Breast epithelium (tissue), 4 donors: ENCODE measurements around the gene TEX13D. TPM values are rescaled to one million over a fixed set of nuclear protein-coding genes. Genes with fewer than 3 reads are reported as not detected.

Source experiments
- DNase-seq, 2 donors: peaks; one replicate each; pipeline ENCODE4 v3.0.0-alpha.2; 2019; ENCODE audit warnings: low spot score in 2 of 2
- H3K27ac ChIP-seq, 2 donors: fragments of 200-600 bp; sonication (generic) in 1 of 2; one replicate each; pipeline ENCODE4 v1.5.1; 2016 to 2019; ENCODE audit warnings: mild to moderate bottlenecking in 1 of 2
- H3K27me3 ChIP-seq, 2 donors: fragments of 200-600 bp; sonication (generic) in 1 of 2; one replicate each; pipeline versions ENCODE4 v1.5.1 to v1.6.0; 2017 to 2019; ENCODE audit warnings: control low read depth in 1 of 2, mild to moderate bottlenecking in 1 of 2
- H3K36me3 ChIP-seq: fragments of 200-600 bp; one replicate; pipeline ENCODE4 v1.5.1; 2019
- H3K4me1 ChIP-seq, 2 donors: fragments of 200-600 bp; sonication (generic); one replicate each; pipeline ENCODE4 v1.5.1; 2016 to 2019; ENCODE audit warnings: control low read depth in 1 of 2
- H3K4me3 ChIP-seq, 3 donors: fragments of 200-600 bp; sonication (generic); 1 replicate in 2 of 3; 2 replicates in 1 of 3; pipeline ENCODE4 v1.5.1; 2016 to 2019; ENCODE audit warnings: mild to moderate bottlenecking in 3 of 3, moderate library complexity in 2 of 3
- H3K9me3 ChIP-seq, 2 donors: fragments of 200-600 bp; sonication (generic) in 1 of 2; one replicate each; pipeline ENCODE4 v1.5.1; 2016 to 2019; ENCODE audit warnings: control low read depth in 1 of 2
- POLR2A ChIP-seq: fragments of 450-650 bp; IDR thresholded peaks from one replicate; pipeline ENCODE4 v1.6.1; 2016; ENCODE audit warnings: antibody characterized with exemption, mild to moderate bottlenecking, moderate library complexity
- POLR2AphosphoS5 ChIP-seq, 3 donors: sonication (generic); formaldehyde crosslinking; IDR thresholded peaks; one replicate each; pipeline ENCODE4 v1.6.1; 2017; ENCODE audit warnings: antibody characterized with exemption in 3 of 3
- intact Hi-C: fragments of 100-400 bp; cut with DNase I; formaldehyde crosslinking; loops from one replicate; pipeline ENCODE4 v1.15.1; 2023; ENCODE audit warnings: low total_unique reads
- total RNA-seq, 3 donors: library from RNA; depleted of rRNA; stranded (reverse); fragments of >200 nt; gene quantifications; one replicate each; pipeline ENCODE4 v1.1.0, GENCODE V29; 2016
- TF ChIP-seq, protein P1 (sequence below), 3 donors: fragments of 450-650 bp; IDR thresholded peaks; one replicate each; pipeline ENCODE4 v1.5.1; 2016 to 2017; ENCODE audit warnings: antibody characterized with exemption in 3 of 3, mild to moderate bottlenecking in 3 of 3, moderate library complexity in 3 of 3

Gene TEX13D
- total RNA-seq, 3 donors from 2014 or later: not detected

DNA sequence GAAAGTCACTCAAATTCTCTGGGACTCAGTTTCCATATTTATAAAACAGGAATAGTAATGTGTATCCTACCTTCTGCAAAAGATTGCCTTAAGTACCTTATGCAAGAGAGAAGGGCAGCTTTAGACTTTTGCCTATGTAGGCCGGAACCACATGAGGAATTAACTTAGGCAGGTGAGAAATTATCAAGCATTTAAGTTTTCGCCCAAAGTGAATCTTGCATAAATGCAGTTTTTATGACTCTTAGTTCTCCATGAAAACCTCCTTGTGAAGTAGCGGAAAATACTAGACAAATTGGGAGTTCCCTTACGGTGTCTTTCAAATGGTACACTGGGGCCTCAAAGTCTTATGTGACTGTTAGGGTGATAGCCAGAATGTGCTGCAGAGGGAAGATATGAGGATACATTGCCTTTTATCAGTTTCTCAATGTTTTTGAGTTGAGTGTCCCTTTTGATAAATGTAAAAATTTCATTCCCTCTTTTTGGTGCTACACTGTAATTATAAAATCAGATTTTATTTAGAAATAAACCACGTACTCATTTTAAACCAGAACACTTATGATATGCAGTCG, 16.5 kb downstream of the TEX13D start:
- Histone ChIP-seq H3K27me3 (peaks cover 0 to 8% of the 10 kb centered on the region in 2 donors), H3K4me1 (no peaks in the 10 kb centered on the region), H3K36me3 (no peaks in the 10 kb centered on the region), H3K27ac (no peak overlapping the region), H3K9me3 (no peaks in the 10 kb centered on the region), H3K4me3 (no peak overlapping the region)
- TF ChIP-seq, protein P1, sequence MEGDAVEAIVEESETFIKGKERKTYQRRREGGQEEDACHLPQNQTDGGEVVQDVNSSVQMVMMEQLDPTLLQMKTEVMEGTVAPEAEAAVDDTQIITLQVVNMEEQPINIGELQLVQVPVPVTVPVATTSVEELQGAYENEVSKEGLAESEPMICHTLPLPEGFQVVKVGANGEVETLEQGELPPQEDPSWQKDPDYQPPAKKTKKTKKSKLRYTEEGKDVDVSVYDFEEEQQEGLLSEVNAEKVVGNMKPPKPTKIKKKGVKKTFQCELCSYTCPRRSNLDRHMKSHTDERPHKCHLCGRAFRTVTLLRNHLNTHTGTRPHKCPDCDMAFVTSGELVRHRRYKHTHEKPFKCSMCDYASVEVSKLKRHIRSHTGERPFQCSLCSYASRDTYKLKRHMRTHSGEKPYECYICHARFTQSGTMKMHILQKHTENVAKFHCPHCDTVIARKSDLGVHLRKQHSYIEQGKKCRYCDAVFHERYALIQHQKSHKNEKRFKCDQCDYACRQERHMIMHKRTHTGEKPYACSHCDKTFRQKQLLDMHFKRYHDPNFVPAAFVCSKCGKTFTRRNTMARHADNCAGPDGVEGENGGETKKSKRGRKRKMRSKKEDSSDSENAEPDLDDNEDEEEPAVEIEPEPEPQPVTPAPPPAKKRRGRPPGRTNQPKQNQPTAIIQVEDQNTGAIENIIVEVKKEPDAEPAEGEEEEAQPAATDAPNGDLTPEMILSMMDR (IDR thresholded peaks at IDR 0.05): no peak
- TF ChIP-seq POLR2A (no peak), POLR2AphosphoS5 (IDR thresholded peaks at IDR 0.05) (no peak)
- DNase-seq: no peak
- intact Hi-C loops: no loop called here

- intact Hi-C loops: no loop called here
- H3K4me3 ChIP-seq: no peak overlapping the region
- no peak for DNase-seq
- no peaks in the 10 kb centered on the region for H3K27me3 ChIP-seq
- no peak overlapping the region for H3K27ac ChIP-seq
- TF ChIP-seq, protein P1 (IDR thresholded peaks at IDR 0.05): no peak
- TF ChIP-seq POLR2A (no peak), POLR2AphosphoS5 (IDR thresholded peaks at IDR 0.05) (no peak)
- H3K4me1 ChIP-seq: no peaks in the 10 kb centered on the region
- no peaks in the 10 kb centered on the region for H3K36me3 ChIP-seq
- H3K9me3 ChIP-seq: no peaks in the 10 kb centered on the region
Observed at GRCh38 chrX:124354648-124355047, 22.2 kb downstream of the TEX13D start.

DNA sequence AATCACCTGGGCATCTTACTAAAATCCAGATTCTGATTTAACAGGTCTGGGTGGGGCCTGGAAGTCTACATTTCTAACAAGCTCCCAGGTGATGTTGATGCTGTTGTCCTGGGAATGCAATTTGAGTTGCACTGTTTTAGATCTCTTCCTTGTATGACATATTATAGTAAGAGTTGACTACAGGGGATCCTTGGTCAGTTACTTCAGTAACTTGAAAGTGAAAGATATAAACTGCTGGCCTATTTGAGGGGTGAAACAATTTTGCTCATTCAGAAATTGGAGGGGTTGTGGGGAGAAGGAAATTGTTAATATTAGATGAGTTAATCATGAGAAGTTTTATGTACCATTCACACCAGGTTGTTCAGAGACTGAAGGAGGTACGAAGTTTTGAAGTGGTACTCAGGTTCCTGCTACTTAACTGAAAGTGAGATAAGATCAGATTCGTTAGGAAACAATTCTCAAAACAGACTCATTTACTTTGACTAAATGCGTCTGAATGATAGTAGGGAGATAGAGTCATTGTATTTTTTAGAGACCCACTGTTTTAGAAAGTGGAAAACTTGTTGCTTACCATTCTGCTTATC, 26.4 kb downstream of the TEX13D start:
- Histone ChIP-seq H3K27me3 (peaks cover 0 to 2% of the 10 kb centered on the region in 2 donors), H3K4me3 (no peak overlapping the region), H3K9me3 (no peaks in the 10 kb centered on the region), H3K36me3 (no peaks in the 10 kb centered on the region), H3K27ac (no peak overlapping the region), H3K4me1 (no peaks in the 10 kb centered on the region)
- intact Hi-C loops: no loop called here
- DNase-seq: no peak
- TF ChIP-seq, protein P1 (IDR thresholded peaks at IDR 0.05): no peak

GRCh38 chrX:124362072-124362471, 29.6 kb downstream of the TEX13D start:
- no peak for DNase-seq
- intact Hi-C loops: no loop called here
- no peak for TF ChIP-seq POLR2A
- no peak for TF ChIP-seq POLR2AphosphoS5 (IDR thresholded peaks at IDR 0.05)
- TF ChIP-seq, protein P1 (IDR thresholded peaks at IDR 0.05): no peak

GRCh38 chrX:124362761-124363160, 30.3 kb downstream of the TEX13D start:
- TF ChIP-seq, protein P1 (IDR thresholded peaks at IDR 0.05): no peak
- no peak for TF ChIP-seq POLR2A
- no peak for TF ChIP-seq POLR2AphosphoS5 (IDR thresholded peaks at IDR 0.05)
- intact Hi-C loops: no loop called here
- Histone ChIP-seq H3K9me3 (no peaks in the 10 kb centered on the region), H3K27me3 (peaks cover 0 to 6% of the 10 kb centered on the region in 2 donors), H3K4me3 (no peak overlapping the region), H3K4me1 (no peaks in the 10 kb centered on the region), H3K36me3 (no peaks in the 10 kb centered on the region), H3K27ac (no peak overlapping the region)
- no peak for DNase-seq

More at GRCh38 chrX:124362072-124362471, 29.6 kb downstream of the TEX13D start:
- Histone ChIP-seq H3K27ac (no peak overlapping the region), H3K4me3 (no peak overlapping the region), H3K27me3 (peaks cover 0 to 6% of the 10 kb centered on the region in 2 donors), H3K36me3 (no peaks in the 10 kb centered on the region), H3K4me1 (no peaks in the 10 kb centered on the region), H3K9me3 (no peaks in the 10 kb centered on the region)
